ENCODE data around the gene CTU2. TPM values are rescaled to one million over a fixed set of nuclear protein-coding genes. Genes with fewer than 3 reads are reported as not detected.

Gene CTU2
- total and polyA plus RNA-seq, 2 of the 8 experiments (the other 6 are each of a cell fraction or from before 2014, with no cell fraction given), result 32.7 to 42.9 TPM

DNA sequence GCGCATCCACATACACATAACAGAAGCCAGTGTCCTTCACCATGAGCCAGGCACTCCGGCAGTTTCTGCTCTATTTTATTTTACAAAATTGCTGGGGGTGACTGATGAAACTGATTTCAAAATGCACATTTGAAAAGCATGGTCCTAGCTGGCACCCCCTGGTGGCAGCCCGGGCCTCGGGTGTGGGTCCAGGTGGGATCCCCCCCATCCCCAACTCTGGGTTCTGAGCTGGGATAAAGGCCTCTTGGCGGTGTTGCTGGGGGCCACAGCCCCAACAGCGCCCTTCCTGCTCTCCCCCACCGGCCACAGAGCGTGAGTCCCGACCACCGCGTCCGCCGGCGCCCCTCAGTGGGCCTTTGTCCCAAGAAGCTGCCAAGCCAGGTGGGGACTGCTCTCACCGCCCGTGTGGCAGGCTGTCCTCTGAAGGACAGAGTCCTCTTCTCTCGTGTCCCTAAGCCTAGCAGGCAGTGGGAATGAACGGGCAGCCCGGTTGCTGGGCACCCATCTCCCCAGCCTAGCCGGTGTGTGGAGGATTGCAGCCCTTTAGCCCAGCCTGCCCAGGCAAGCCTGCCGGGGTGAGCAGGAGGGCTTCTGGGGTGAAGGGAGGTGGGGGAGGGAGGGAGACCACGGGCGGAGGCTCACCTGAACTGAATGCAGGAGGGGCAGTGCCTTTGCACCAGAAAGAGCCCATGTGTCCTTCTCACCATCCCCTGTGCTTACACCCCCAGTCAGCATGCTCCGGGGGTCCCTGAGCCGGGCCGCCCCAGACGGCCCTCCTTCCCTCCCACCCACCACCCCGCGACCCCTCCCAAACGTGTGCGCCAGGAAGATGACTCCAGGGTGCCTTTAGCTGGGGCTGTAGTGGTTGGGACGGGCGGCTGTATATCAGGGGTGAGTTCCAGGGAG is 20.9 kb upstream of the CTU2 start:
- peaks cover 13% of the 10 kb centered on the region; the same call in 1 of the 2 replicates for H3K23me2 ChIP-seq (ENCODE audit: low read depth, low read length)
- H3K4me2 ChIP-seq (ENCODE audit: insufficient read depth in 1 of 2, low read depth in 2 of 2, low read length in 2 of 2), result peak overlapping the region; percentile 69 to 95
- H3K79me2 ChIP-seq (ENCODE audit: control insufficient read depth in 1 of 2, insufficient read depth in 2 of 2, low read length in 2 of 2), result no peaks in the 10 kb centered on the region
- H3K9me3 ChIP-seq (ENCODE audit: insufficient read depth in 2 of 2, low read depth in 1 of 2, low read length in 1 of 2), result no peaks in the 10 kb centered on the region
- H3K14ac ChIP-seq (ENCODE audit: insufficient read length), result no peak overlapping the region
- H3K4ac ChIP-seq (replicated peaks; ENCODE audit: insufficient read length, low read depth, low read length), result no peak overlapping the region
- FAIRE-seq (no peak), DNase-seq (ENCODE audit: low read depth in 1 of 2, low spot score in 2 of 2) (peak in 1 of 2 experiments; percentile 79)
- peak overlapping the region; percentile 12 for H4K91ac ChIP-seq (replicated peaks; ENCODE audit: insufficient read length, low read length)
- H4K5ac ChIP-seq (ENCODE audit: insufficient read length, low read depth, low read length), result no peak overlapping the region
- 10% methylated on average over 26 of the region's 33 CpGs; no CpG with 5 or more reads in 1 of the 2 experiments for WGBS, 2 experiments (ENCODE audit: extremely low coverage in 1 of 2, insufficient coverage in 1 of 2, insufficient read length in 1 of 2, insufficient replicate concordance in 2 of 2, low coverage in 1 of 2, low lambda C conversion rate in 2 of 2, missing lambda C conversion rate in 1 of 2)
- no peak overlapping the region for H3K23ac ChIP-seq (ENCODE audit: insufficient read length)
- no peak overlapping the region; the same call in 1 of the 2 replicates for H3K18ac ChIP-seq (ENCODE audit: extremely low read depth, low read length)
- H2BK120ac ChIP-seq (replicated peaks; ENCODE audit: low read depth, low read length), result no peak overlapping the region
- peaks cover 0 to 2% of the 10 kb centered on the region in 2 experiments for H4K20me1 ChIP-seq (replicated peaks in 1 of 2; ENCODE audit: control insufficient read depth in 1 of 2, insufficient read depth in 2 of 2, low read length in 2 of 2)
- H2BK20ac ChIP-seq (ENCODE audit: low read length), result no peak overlapping the region
- H3K79me1 ChIP-seq (ENCODE audit: low read depth, low read length), result no peaks in the 10 kb centered on the region
- H2AK5ac ChIP-seq (ENCODE audit: low read depth, low read length), result 0 out of 2 replicates have a peak overlapping the region, but pooled peaks have one; percentile 6
- H3K9ac ChIP-seq (replicated peaks in 1 of 4; ENCODE audit: extremely low read depth in 1 of 4, low read depth in 3 of 4, low read length in 3 of 4), result peak overlapping the region in 3 of 4 experiments; percentile 13 to 29 (median 15); a peak in 3 of 7 replicates
- ChIA-PET CTCF (ENCODE audit: partially characterized antibody) (interaction anchor here (0.7 to 5.7 kb wide), 19 partner anchors 9 to 206 kb away, joined by 3 to 87 read pairs (median 5); no protein-coding TSS in a partner anchor), POLR2A (ENCODE audit: partially characterized antibody) (interaction anchor here (0.6 to 2.3 kb wide), 9 partner anchors 10 to 176 kb away, joined by 3 to 6 read pairs (median 4); partner anchors contain the start of genes CTU2, MVD and RNF166)
- peak overlapping the region; percentile 97 for H2BK15ac ChIP-seq (ENCODE audit: low read length)
- H3K4me1 ChIP-seq (replicated peaks in 1 of 4; ENCODE audit: control insufficient read depth in 3 of 4, insufficient read depth in 4 of 4, low read length in 3 of 4), result peaks cover 0 to 8% (median 6%) of the 10 kb centered on the region in 4 experiments; a peak in 6 of 7 replicates
- H2BK12ac ChIP-seq (ENCODE audit: low read depth, low read length), result 0 out of 2 replicates have a peak overlapping the region, but pooled peaks have one; percentile 23
- peak overlapping the region; percentile 35; the same call in 1 of the 2 replicates for H2BK5ac ChIP-seq (ENCODE audit: low read depth, low read length)
- H4K8ac ChIP-seq (ENCODE audit: extremely low read depth, insufficient read depth, low read length), result 0 out of 2 replicates have a peak overlapping the region, but pooled peaks have one; percentile 8
- no peaks in the 10 kb centered on the region for H3K36me3 ChIP-seq (ENCODE audit: control insufficient read depth in 2 of 4, insufficient read depth in 4 of 4, low read length in 3 of 4)
- peaks cover 0 to 12% (median 9%) of the 10 kb centered on the region in 4 experiments; a peak in 3 of 7 replicates for H3K27me3 ChIP-seq (replicated peaks in 1 of 4; ENCODE audit: control insufficient read depth in 3 of 4, extremely low read depth in 1 of 4, insufficient read depth in 3 of 4, low read length in 3 of 4)
- peak overlapping the region; percentile 24 for H3K56ac ChIP-seq (replicated peaks; ENCODE audit: insufficient read length, low read depth, low read length)
- no peak overlapping the region for H3K27ac ChIP-seq (ENCODE audit: low read depth, low read length)
- H3K4me3 ChIP-seq (ENCODE audit: extremely low read depth in 1 of 4, insufficient read depth in 2 of 4, low read depth in 3 of 4, low read length in 4 of 4), result peak overlapping the region; percentile 61 to 77 (median 69)
- H2AFZ ChIP-seq (ENCODE audit: low read length), result peak overlapping the region; percentile 66; the same call in 1 of the 2 replicates
- TF ChIP-seq TCF12 (IDR thresholded peaks at IDR 0.05; ENCODE audit: low read depth, low read length), result no peak
- no peak for TF ChIP-seq BACH1 (IDR thresholded peaks at IDR 0.05; ENCODE audit: low read length)
- TF ChIP-seq, protein P1, sequence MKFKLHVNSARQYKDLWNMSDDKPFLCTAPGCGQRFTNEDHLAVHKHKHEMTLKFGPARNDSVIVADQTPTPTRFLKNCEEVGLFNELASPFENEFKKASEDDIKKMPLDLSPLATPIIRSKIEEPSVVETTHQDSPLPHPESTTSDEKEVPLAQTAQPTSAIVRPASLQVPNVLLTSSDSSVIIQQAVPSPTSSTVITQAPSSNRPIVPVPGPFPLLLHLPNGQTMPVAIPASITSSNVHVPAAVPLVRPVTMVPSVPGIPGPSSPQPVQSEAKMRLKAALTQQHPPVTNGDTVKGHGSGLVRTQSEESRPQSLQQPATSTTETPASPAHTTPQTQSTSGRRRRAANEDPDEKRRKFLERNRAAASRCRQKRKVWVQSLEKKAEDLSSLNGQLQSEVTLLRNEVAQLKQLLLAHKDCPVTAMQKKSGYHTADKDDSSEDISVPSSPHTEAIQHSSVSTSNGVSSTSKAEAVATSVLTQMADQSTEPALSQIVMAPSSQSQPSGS (IDR thresholded peaks at IDR 0.05; ENCODE audit: low read length), result no peak
- no peak for TF ChIP-seq ASH2L (IDR thresholded peaks at IDR 0.05; ENCODE audit: low read length)
- TF ChIP-seq CEBPB (IDR thresholded peaks at IDR 0.05; ENCODE audit: low read depth, low read length), result no peak
- no peak for TF ChIP-seq NRF1 (IDR thresholded peaks at IDR 0.05; ENCODE audit: low read depth, low read length)
- no peak for TF ChIP-seq CBX8 (IDR thresholded peaks at IDR 0.05; ENCODE audit: borderline replicate concordance, low read depth, low read length)
- no peak for TF ChIP-seq GTF2F1 (IDR thresholded peaks at IDR 0.05; ENCODE audit: borderline replicate concordance, low read depth, low read length)
- no peak for TF ChIP-seq BCL11A (IDR thresholded peaks at IDR 0.05; ENCODE audit: low read depth in 2 of 2, low read length in 2 of 2)

Measured in H1 (cell line).